ENCODE measurements around the gene SHC4. TPM values are rescaled to one million over a fixed set of nuclear protein-coding genes. Genes with fewer than 3 reads are reported as not detected.

The SHC4 gene
- total RNA-seq, 1 donor from 2014 or later, result 35.6 TPM

GRCh38 chr15:48869966-48870365 lies 93.8 kb downstream of the SHC4 start:
- Mint-ChIP-seq H3K27me3 (ENCODE audit: low read depth) (no peaks in the 10 kb centered on the region), H3K36me3 (ENCODE audit: low read depth) (peaks cover 4% of the 10 kb centered on the region)
- no peak for DNase-seq (ENCODE audit: low spot score)

GRCh38 chr15:48868536-48868935 lies 95.2 kb downstream of the SHC4 start:
- H3K4me1 Mint-ChIP-seq (ENCODE audit: low read depth), result peaks cover 43% of the 10 kb centered on the region
- TF ChIP-seq CTCF (IDR thresholded peaks at IDR 0.05), result no peak
- no peaks in the 10 kb centered on the region for H3K9me3 Mint-ChIP-seq (ENCODE audit: low read depth)
- H3K36me3 Mint-ChIP-seq (ENCODE audit: low read depth), result peaks cover 5% of the 10 kb centered on the region
- no peak for DNase-seq (ENCODE audit: low spot score)
- no peak overlapping the region for H3K27ac Mint-ChIP-seq (ENCODE audit: unreplicated experiment)
- H3K4me3 Mint-ChIP-seq (ENCODE audit: unreplicated experiment), result no peak overlapping the region
- H3K27me3 Mint-ChIP-seq (ENCODE audit: low read depth), result no peaks in the 10 kb centered on the region

More at GRCh38 chr15:48869966-48870365, 93.8 kb downstream of the SHC4 start:
- no peak for TF ChIP-seq CTCF (IDR thresholded peaks at IDR 0.05)
- Mint-ChIP-seq H3K4me3 (ENCODE audit: unreplicated experiment) (no peak overlapping the region), H3K27ac (ENCODE audit: unreplicated experiment) (no peak overlapping the region), H3K4me1 (ENCODE audit: low read depth) (peaks cover 55% of the 10 kb centered on the region), H3K9me3 (ENCODE audit: low read depth) (no peaks in the 10 kb centered on the region)

GRCh38 chr15:48868023-48868422 lies 95.7 kb downstream of the SHC4 start:
- Mint-ChIP-seq H3K36me3 (ENCODE audit: low read depth) (peaks cover 5% of the 10 kb centered on the region), H3K27me3 (ENCODE audit: low read depth) (no peaks in the 10 kb centered on the region), H3K4me3 (ENCODE audit: unreplicated experiment) (no peak overlapping the region), H3K9me3 (ENCODE audit: low read depth) (no peaks in the 10 kb centered on the region), H3K27ac (ENCODE audit: unreplicated experiment) (peak overlapping the region; percentile 24), H3K4me1 (ENCODE audit: low read depth) (peaks cover 39% of the 10 kb centered on the region)
- DNase-seq (ENCODE audit: low spot score), result no peak
- TF ChIP-seq CTCF (IDR thresholded peaks at IDR 0.05), result no peak

GRCh38 chr15:48866141-48866563 lies 97.6 kb downstream of the SHC4 start:
- peaks cover 2% of the 10 kb centered on the region for H3K36me3 Mint-ChIP-seq (ENCODE audit: low read depth)
- no peak for TF ChIP-seq CTCF (IDR thresholded peaks at IDR 0.05)
- no peak for DNase-seq (ENCODE audit: low spot score)
- no peaks in the 10 kb centered on the region for H3K27me3 Mint-ChIP-seq (ENCODE audit: low read depth)
- no peak overlapping the region for H3K4me3 Mint-ChIP-seq (ENCODE audit: unreplicated experiment)
- H3K4me1 Mint-ChIP-seq (ENCODE audit: low read depth), result peaks cover 46% of the 10 kb centered on the region
- no peaks in the 10 kb centered on the region for H3K9me3 Mint-ChIP-seq (ENCODE audit: low read depth)
- peak overlapping the region; percentile 94 for H3K27ac Mint-ChIP-seq (ENCODE audit: unreplicated experiment)

GRCh38 chr15:48865370-48866079 lies 98.2 kb downstream of the SHC4 start:
- peaks cover 2% of the 10 kb centered on the region for H3K36me3 Mint-ChIP-seq (ENCODE audit: low read depth)
- DNase-seq (ENCODE audit: low spot score), result no peak
- no peaks in the 10 kb centered on the region for H3K9me3 Mint-ChIP-seq (ENCODE audit: low read depth)
- H3K4me3 Mint-ChIP-seq (ENCODE audit: unreplicated experiment), result no peak overlapping the region
- TF ChIP-seq CTCF (IDR thresholded peaks at IDR 0.05), result peak; percentile 9
- H3K4me1 Mint-ChIP-seq (ENCODE audit: low read depth), result peaks cover 46% of the 10 kb centered on the region
- no peaks in the 10 kb centered on the region for H3K27me3 Mint-ChIP-seq (ENCODE audit: low read depth)
- peak overlapping the region; percentile 94 for H3K27ac Mint-ChIP-seq (ENCODE audit: unreplicated experiment)
